ENCODE results near the gene MS4A2. TPM values are rescaled to one million over a fixed set of nuclear protein-coding genes. Genes with fewer than 3 reads are reported as not detected.

The MS4A2 gene
- not detected for total RNA-seq

GRCh38 chr11:60088364-60088763 is at the start of gene MS4A2:
MS4A2 (plus strand) TSS chr11:60088664; CDS start chr11:60088766, 102 bp downstream.

DNA sequence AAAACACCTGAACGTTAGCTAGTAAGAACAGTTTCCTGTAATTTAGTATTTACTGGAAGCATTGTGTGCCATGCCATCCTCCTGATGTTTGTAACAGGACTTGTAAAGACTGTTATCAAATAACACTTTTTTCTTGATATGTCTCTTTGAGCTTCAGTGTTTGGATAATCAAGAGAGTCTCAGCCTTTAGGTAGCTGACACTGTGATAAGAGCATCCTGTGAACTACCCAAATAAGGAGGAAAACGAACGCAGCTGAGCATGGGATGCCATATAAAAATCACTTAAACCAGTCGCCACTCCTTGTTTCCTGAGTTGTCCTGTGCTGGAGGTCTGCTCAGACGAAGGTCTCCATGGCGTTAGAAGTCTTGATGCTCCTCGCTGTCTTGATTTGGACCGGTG is 48.4 kb upstream of the MS4A2 start, which contains the start of gene OOSP2:
Gene OOSP2, plus strand, starts transcription at position 301 of the 400 bp plus-strand sequence. Its CDS starts 51 bp downstream, at position 352.

DNA sequence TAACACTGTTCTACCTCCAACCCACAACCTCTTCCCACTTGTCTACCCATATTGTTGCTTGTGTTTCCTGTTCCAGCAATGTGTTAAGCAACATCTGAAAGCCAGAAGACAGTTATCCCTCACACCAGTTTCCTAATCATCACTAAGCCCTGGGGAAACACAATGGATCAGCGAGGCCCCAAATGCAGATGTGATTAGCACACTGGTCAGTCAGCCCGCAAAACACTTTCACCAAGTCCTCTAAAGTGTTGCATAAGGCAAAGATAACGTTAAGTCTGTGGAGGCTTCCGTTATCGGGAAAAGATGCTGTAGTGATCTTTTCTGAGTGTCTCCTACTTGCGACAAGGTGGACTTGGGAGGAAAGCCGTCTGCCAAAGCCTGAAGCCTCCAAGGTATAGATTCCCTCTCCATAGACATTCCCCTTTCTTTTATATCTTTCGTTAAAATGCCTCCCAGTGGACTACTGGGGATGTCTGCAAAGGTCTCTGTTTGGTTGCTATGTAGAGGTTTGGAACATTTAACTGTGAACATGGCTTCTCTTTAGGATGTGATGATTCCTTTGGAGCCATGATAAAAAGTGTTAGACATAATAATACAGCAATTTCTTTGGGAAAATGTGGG is 32.0 kb upstream of the MS4A2 start, which contains the start of gene MS4A3:
Gene MS4A3, plus strand, starts transcription at position 317 of the 621 bp plus-strand sequence. CDS start 4,496 bp downstream, outside the sequence.

Other genes starting within 250 kb of the MS4A2 start
- gene CBLIF, start 243.2 kb upstream of the MS4A2 start, total RNA-seq, result not detected
- not detected for gene TCN1, start 222.2 kb upstream of the MS4A2 start, total RNA-seq
- not detected for gene OOSP3, start 209.9 kb upstream of the MS4A2 start, total RNA-seq
- not detected for gene OOSP1, start 150.2 kb upstream of the MS4A2 start, total RNA-seq
- gene OOSP4A, start 124.6 kb upstream of the MS4A2 start, total RNA-seq, result not detected
- gene OOSP4B, start 71.5 kb upstream of the MS4A2 start, total RNA-seq, result not detected
- gene OOSP2, start 48.3 kb upstream of the MS4A2 start, total RNA-seq, result not detected
- gene MS4A3, start 32.0 kb upstream of the MS4A2 start, total RNA-seq, result not detected
- 1.6 TPM for gene MS4A6A, start 94.4 kb downstream of the MS4A2 start, total RNA-seq
- not detected for gene MS4A4E, start 154.5 kb downstream of the MS4A2 start, total RNA-seq
- not detected for gene MS4A4A, start 192.0 kb downstream of the MS4A2 start, total RNA-seq
- gene MS4A6E, start 238.6 kb downstream of the MS4A2 start, total RNA-seq, result not detected